Adrenal gland (tissue), 12 donors: Measurements from ENCODE around the gene ZNF83. TPM values are rescaled to one million over a fixed set of nuclear protein-coding genes. Genes with fewer than 3 reads are reported as not detected.

ENCODE experiments used
- DNase-seq, 7 donors: peaks; one replicate each; pipeline ENCODE4 v3.0.0-alpha.2; 2019 to 2020
- H3K27ac ChIP-seq, 5 donors: fragments of 200-600 bp; sonication (generic) in 4 of 5; 1 replicate in 3 of 5; 2 replicates in 2 of 5; pipeline versions ENCODE4 v1.5.1 to v1.8.0; 2016 to 2020; ENCODE audit warnings: mild to moderate bottlenecking in 1 of 5
- H3K27me3 ChIP-seq: fragments of 200-600 bp; 2 replicates; pipeline ENCODE4 v1.8.0; 2021
- H3K36me3 ChIP-seq, 2 donors: fragments of 200-600 bp; replicated peaks in 1 of 2; 1 replicate in 1 of 2; 2 replicates in 1 of 2; pipeline versions ENCODE4 v1.5.1 to v1.8.0; 2018 to 2022
- H3K4me1 ChIP-seq, 2 donors: fragments of 200-600 bp; replicated peaks in 1 of 2; 1 replicate in 1 of 2; 2 replicates in 1 of 2; pipeline versions ENCODE4 v1.5.1 to v1.8.0; 2018 to 2021
- H3K4me3 ChIP-seq, 4 donors: fragments of 200-600 bp; sonication (generic) in 3 of 4; one replicate each; pipeline ENCODE4 v1.5.1; 2016 to 2018
- H3K9me3 ChIP-seq, 3 donors: fragments of 200-600 bp; sonication (generic) in 1 of 3; replicated peaks in 1 of 3; 1 replicate in 2 of 3; 2 replicates in 1 of 3; pipeline versions ENCODE4 v1.5.1 to v1.8.0; 2016 to 2021
- CTCF ChIP-seq, 6 experiments: fragments of 450-650 bp in 4 of 6; fragments of 200-600 bp in 2 of 6; sonication (generic) in 1 of 6; IDR thresholded peaks; 1 replicate in 5 of 6; 2 replicates in 1 of 6; pipeline versions ENCODE4 v1.5.1 to v1.8.0; 2016 to 2021; ENCODE audit warnings: antibody characterized with exemption in 6 of 6, mild to moderate bottlenecking in 2 of 6, moderate library complexity in 1 of 6
- POLR2A ChIP-seq, 2 donors: fragments of 450-650 bp; IDR thresholded peaks; one replicate each; pipeline ENCODE4 v1.6.1; 2017; ENCODE audit warnings: antibody characterized with exemption in 2 of 2, mild to moderate bottlenecking in 2 of 2, moderate library complexity in 1 of 2
- WGBS, 4 donors: extraction: QIAGEN DNeasy Blood & Tissue Kit in 2 of 4; methylation state at CpG; one replicate each; pipeline versions ENCODE4 v1.1.5 to v1.1.7; 2013 to 2017; 5-methylcytosine and 5-hydroxymethylcytosine counted together
- intact Hi-C, 2 donors: fragments of 100-400 bp; cut with DNase I; formaldehyde crosslinking; loops; one replicate each; pipeline versions ENCODE4 v1.14.1 to v1.15.0; 2022 to 2023
- polyA plus RNA-seq, 3 donors: library from polyadenylated mRNA; stranded (reverse); fragments of 200-250 nt in 2 of 3; fragments of 350-450 nt in 1 of 3; fragmentation: Illumina TruSeq in 1 of 3; extraction: RNeasy Lipid Tissue Mini Kit (QIAGEN cat#74804) in 1 of 3; gene quantifications; one replicate each; pipeline ENCODE4 v1.2.3, GENCODE V29; 2013 to 2014
- total RNA-seq, 9 donors: library from RNA; depleted of rRNA in 4 of 9; stranded (reverse); fragments of >200 nt in 4 of 9; fragments of 120-200 nt in 1 of 9; fragmentation: NEBNext Ultra II Directional in 1 of 9; extraction: Animal tissue kit (Norgen Biotek cat#: 25700) in 1 of 9; gene quantifications; one replicate each; pipeline versions ENCODE4 v1.1.0 to v1.2.4, GENCODE V29; 2013 to 2023
- donor health status: healthy with polysubstance abuse.
- donor health status: Bipolar disorder and iron deficiency.
- donor health status: DM: yes; HTN: yes; CAD: no.
- donor health status: DM: no; HTN: no; CAD: no.
- donor health status: DM: no; HTN: no; CAD: no.
- donor health status: DM: yes; HTN: yes; CAD: no.

The ZNF83 gene
- total and polyA plus RNA-seq, 12 donors: 23.4 to 344 (median 66.1) TPM

- H3K9me3 ChIP-seq: no peaks in the 10 kb centered on the region
- intact Hi-C loops: no loop called here
- TF ChIP-seq POLR2A (IDR thresholded peaks at IDR 0.05) (no peak), CTCF (IDR thresholded peaks at IDR 0.05) (no peak)
- WGBS, 4 donors: 83 to 94% (median 90%) methylated on average over 5 of the region's 5 CpGs
- no peaks in the 10 kb centered on the region for H3K4me1 ChIP-seq
- H3K4me3 ChIP-seq: no peak overlapping the region
- no peaks in the 10 kb centered on the region for H3K27me3 ChIP-seq
- no peak for DNase-seq
- no peak overlapping the region for H3K27ac ChIP-seq
- peaks cover 0 to 23% of the 10 kb centered on the region in 2 donors for H3K36me3 ChIP-seq
Observed at GRCh38 chr19:52658595-52658994, 20.4 kb upstream of the ZNF83 start.

GRCh38 chr19:52653161-52653560 lies 15.0 kb upstream of the ZNF83 start:
- peaks cover 0 to 28% of the 10 kb centered on the region in 2 donors for H3K36me3 ChIP-seq
- TF ChIP-seq POLR2A (IDR thresholded peaks at IDR 0.05) (no peak), CTCF (IDR thresholded peaks at IDR 0.05) (no peak)
- WGBS, 4 donors: 97 to 99% (median 98%) methylated on average over 4 of the region's 4 CpGs

GRCh38 chr19:52651956-52652355 lies 13.8 kb upstream of the ZNF83 start:
- no peaks in the 10 kb centered on the region for H3K4me1 ChIP-seq
- H3K27ac ChIP-seq: no peak overlapping the region
- no peaks in the 10 kb centered on the region for H3K27me3 ChIP-seq
- peaks cover 0 to 5% (median 0%) of the 10 kb centered on the region in 3 donors for H3K9me3 ChIP-seq
- 86 to 99% (median 96%) methylated on average over 5 of the region's 5 CpGs for WGBS, 4 donors
- peaks cover 0 to 28% of the 10 kb centered on the region in 2 donors for H3K36me3 ChIP-seq
- no peak for TF ChIP-seq POLR2A (IDR thresholded peaks at IDR 0.05)
- no peak for TF ChIP-seq CTCF (IDR thresholded peaks at IDR 0.05)
- DNase-seq: no peak
- H3K4me3 ChIP-seq: no peak overlapping the region
- intact Hi-C loops: no loop called here

More at GRCh38 chr19:52653161-52653560, 15.0 kb upstream of the ZNF83 start:
- intact Hi-C loops: no loop called here
- no peaks in the 10 kb centered on the region for H3K9me3 ChIP-seq
- H3K27ac ChIP-seq: no peak overlapping the region
- H3K27me3 ChIP-seq: no peaks in the 10 kb centered on the region
- no peaks in the 10 kb centered on the region for H3K4me1 ChIP-seq
- no peak overlapping the region for H3K4me3 ChIP-seq
- DNase-seq: no peak

- no peak for TF ChIP-seq CTCF (IDR thresholded peaks at IDR 0.05)
- TF ChIP-seq POLR2A (IDR thresholded peaks at IDR 0.05): no peak
- no peak for DNase-seq
- H3K4me1 ChIP-seq: no peaks in the 10 kb centered on the region
- peaks cover 0 to 14% of the 10 kb centered on the region in 2 donors for H3K36me3 ChIP-seq
- no peaks in the 10 kb centered on the region for H3K27me3 ChIP-seq
- peaks cover 0 to 7% (median 0%) of the 10 kb centered on the region in 3 donors for H3K9me3 ChIP-seq
- intact Hi-C loops: no loop called here
- H3K27ac ChIP-seq: peak overlapping the region in 2 of 5 donors; percentile 26 to 57
- H3K4me3 ChIP-seq: no peak overlapping the region
- 67 to 87% (median 76%) methylated on average over 4 of the region's 4 CpGs for WGBS, 4 donors
Observed at GRCh38 chr19:52648336-52649016, 10.3 kb upstream of the ZNF83 start.
